ENCODE results near the gene DSCAML1.

- TF ChIP-seq POLR2A (IDR thresholded peaks at IDR 0.05), result no peak
- TF ChIP-seq, protein P1, sequence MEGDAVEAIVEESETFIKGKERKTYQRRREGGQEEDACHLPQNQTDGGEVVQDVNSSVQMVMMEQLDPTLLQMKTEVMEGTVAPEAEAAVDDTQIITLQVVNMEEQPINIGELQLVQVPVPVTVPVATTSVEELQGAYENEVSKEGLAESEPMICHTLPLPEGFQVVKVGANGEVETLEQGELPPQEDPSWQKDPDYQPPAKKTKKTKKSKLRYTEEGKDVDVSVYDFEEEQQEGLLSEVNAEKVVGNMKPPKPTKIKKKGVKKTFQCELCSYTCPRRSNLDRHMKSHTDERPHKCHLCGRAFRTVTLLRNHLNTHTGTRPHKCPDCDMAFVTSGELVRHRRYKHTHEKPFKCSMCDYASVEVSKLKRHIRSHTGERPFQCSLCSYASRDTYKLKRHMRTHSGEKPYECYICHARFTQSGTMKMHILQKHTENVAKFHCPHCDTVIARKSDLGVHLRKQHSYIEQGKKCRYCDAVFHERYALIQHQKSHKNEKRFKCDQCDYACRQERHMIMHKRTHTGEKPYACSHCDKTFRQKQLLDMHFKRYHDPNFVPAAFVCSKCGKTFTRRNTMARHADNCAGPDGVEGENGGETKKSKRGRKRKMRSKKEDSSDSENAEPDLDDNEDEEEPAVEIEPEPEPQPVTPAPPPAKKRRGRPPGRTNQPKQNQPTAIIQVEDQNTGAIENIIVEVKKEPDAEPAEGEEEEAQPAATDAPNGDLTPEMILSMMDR (IDR thresholded peaks at IDR 0.05), result no peak
Observed at GRCh38 chr11:117438371-117439000, 358.5 kb downstream of the DSCAML1 start.

Measured in uterus (tissue), 2 donors.